ENCODE results near the gene NRM.

Gene NRM

DNA sequence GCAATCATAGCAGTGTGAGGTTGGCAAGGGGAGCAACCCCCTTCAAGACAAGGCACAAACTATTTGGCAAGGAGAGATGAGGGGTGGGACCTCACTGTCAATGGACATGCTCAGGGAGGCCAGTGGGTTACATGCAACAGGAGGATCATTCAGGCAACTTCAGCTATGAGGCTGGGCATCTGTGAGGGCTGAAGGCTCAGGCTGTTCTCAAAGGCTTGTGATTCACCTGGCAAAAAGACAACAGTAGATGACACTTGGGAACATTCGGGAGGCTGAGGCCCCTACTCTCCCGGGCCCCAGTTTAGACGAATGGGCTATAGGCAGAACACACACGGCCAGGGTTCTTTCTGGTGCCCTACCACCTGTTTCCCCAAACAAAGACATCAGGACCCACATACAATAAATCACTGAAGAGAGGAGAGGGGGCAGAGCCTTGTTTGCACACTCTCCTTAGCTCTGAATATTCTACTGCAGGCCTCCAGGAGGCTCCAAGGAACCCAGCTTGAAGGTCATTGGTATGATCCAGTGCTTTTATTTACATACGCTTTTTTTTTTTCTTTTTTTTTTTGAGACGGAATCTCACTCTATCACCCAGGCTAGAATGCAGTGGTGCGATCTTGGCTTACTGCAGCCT, 37.3 kb upstream of the NRM start:
- Histone ChIP-seq H3K9me2 (ENCODE audit: low read depth, low read length) (no peaks in the 10 kb centered on the region), H3K79me2 (ENCODE audit: insufficient read depth, low read length) (peaks cover 1% of the 10 kb centered on the region; the same call in 1 of the 2 replicates), H4K20me1 (ENCODE audit: insufficient read depth, low read length) (no peaks in the 10 kb centered on the region), H3K4me2 (ENCODE audit: low read length) (no peak overlapping the region), H3K9me3 (ENCODE audit: low read length) (no peaks in the 10 kb centered on the region), H3K27me3 (ENCODE audit: insufficient read depth, low read length) (no peaks in the 10 kb centered on the region), H3K27ac (ENCODE audit: low read depth, low read length, poor library complexity, severe bottlenecking) (peak overlapping the region; percentile 13), H3K36me3 (ENCODE audit: insufficient read depth, low read length) (peaks cover 51% of the 10 kb centered on the region), H3K4me3 (ENCODE audit: low read depth, low read length, poor library complexity, severe bottlenecking) (no peak overlapping the region), H3F3A (ENCODE audit: insufficient read depth, low read length) (peaks cover 32% of the 10 kb centered on the region), H3K4me1 (ENCODE audit: insufficient read depth, low read length, severe bottlenecking) (peaks cover 28% of the 10 kb centered on the region), H2AFZ (ENCODE audit: low read length) (no peak overlapping the region), H3K9ac (ENCODE audit: low read length) (no peak overlapping the region)
- TF ChIP-seq EZH2 (IDR thresholded peaks at IDR 0.05; ENCODE audit: borderline replicate concordance, low read length), result no peak
- TF ChIP-seq, protein P1, sequence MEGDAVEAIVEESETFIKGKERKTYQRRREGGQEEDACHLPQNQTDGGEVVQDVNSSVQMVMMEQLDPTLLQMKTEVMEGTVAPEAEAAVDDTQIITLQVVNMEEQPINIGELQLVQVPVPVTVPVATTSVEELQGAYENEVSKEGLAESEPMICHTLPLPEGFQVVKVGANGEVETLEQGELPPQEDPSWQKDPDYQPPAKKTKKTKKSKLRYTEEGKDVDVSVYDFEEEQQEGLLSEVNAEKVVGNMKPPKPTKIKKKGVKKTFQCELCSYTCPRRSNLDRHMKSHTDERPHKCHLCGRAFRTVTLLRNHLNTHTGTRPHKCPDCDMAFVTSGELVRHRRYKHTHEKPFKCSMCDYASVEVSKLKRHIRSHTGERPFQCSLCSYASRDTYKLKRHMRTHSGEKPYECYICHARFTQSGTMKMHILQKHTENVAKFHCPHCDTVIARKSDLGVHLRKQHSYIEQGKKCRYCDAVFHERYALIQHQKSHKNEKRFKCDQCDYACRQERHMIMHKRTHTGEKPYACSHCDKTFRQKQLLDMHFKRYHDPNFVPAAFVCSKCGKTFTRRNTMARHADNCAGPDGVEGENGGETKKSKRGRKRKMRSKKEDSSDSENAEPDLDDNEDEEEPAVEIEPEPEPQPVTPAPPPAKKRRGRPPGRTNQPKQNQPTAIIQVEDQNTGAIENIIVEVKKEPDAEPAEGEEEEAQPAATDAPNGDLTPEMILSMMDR (IDR thresholded peaks at IDR 0.05; ENCODE audit: low read length), result no peak

GRCh38 chr6:30726506-30727413, 36.0 kb upstream of the NRM start:
- Histone ChIP-seq H3K79me2 (ENCODE audit: insufficient read depth, low read length) (peaks cover 7% of the 10 kb centered on the region), H3K4me1 (ENCODE audit: insufficient read depth, low read length, severe bottlenecking) (peaks cover 36% of the 10 kb centered on the region), H3K36me3 (ENCODE audit: insufficient read depth, low read length) (peaks cover 60% of the 10 kb centered on the region), H3K9me3 (ENCODE audit: low read length) (no peaks in the 10 kb centered on the region), H3K9ac (ENCODE audit: low read length) (no peak overlapping the region), H3F3A (ENCODE audit: insufficient read depth, low read length) (peaks cover 37% of the 10 kb centered on the region), H3K27ac (ENCODE audit: low read depth, low read length, poor library complexity, severe bottlenecking) (no peak overlapping the region), H3K9me2 (ENCODE audit: low read depth, low read length) (no peaks in the 10 kb centered on the region), H3K27me3 (ENCODE audit: insufficient read depth, low read length) (no peaks in the 10 kb centered on the region), H2AFZ (ENCODE audit: low read length) (no peak overlapping the region), H3K4me2 (ENCODE audit: low read length) (no peak overlapping the region), H4K20me1 (ENCODE audit: insufficient read depth, low read length) (no peaks in the 10 kb centered on the region), H3K4me3 (ENCODE audit: low read depth, low read length, poor library complexity, severe bottlenecking) (no peak overlapping the region)
- TF ChIP-seq EZH2 (IDR thresholded peaks at IDR 0.05; ENCODE audit: borderline replicate concordance, low read length), result no peak
- TF ChIP-seq, protein P1 (IDR thresholded peaks at IDR 0.05; ENCODE audit: low read length), result no peak

- H3K27ac ChIP-seq (ENCODE audit: low read depth, low read length, poor library complexity, severe bottlenecking), result peak overlapping the region; percentile 24
- no peaks in the 10 kb centered on the region for H4K20me1 ChIP-seq (ENCODE audit: insufficient read depth, low read length)
Observed at GRCh38 chr6:30725713-30726505, 35.1 kb upstream of the NRM start.

More at GRCh38 chr6:30725713-30726505, 35.1 kb upstream of the NRM start:
- Histone ChIP-seq H3K36me3 (ENCODE audit: insufficient read depth, low read length) (peaks cover 64% of the 10 kb centered on the region), H3K9me3 (ENCODE audit: low read length) (no peaks in the 10 kb centered on the region), H3K9me2 (ENCODE audit: low read depth, low read length) (no peaks in the 10 kb centered on the region), H3F3A (ENCODE audit: insufficient read depth, low read length) (peaks cover 39% of the 10 kb centered on the region), H3K4me2 (ENCODE audit: low read length) (no peak overlapping the region), H3K4me1 (ENCODE audit: insufficient read depth, low read length, severe bottlenecking) (peaks cover 28% of the 10 kb centered on the region), H3K9ac (ENCODE audit: low read length) (no peak overlapping the region), H2AFZ (ENCODE audit: low read length) (no peak overlapping the region), H3K4me3 (ENCODE audit: low read depth, low read length, poor library complexity, severe bottlenecking) (no peak overlapping the region), H3K79me2 (ENCODE audit: insufficient read depth, low read length) (peaks cover 13% of the 10 kb centered on the region), H3K27me3 (ENCODE audit: insufficient read depth, low read length) (no peaks in the 10 kb centered on the region)
- no peak for TF ChIP-seq EZH2 (IDR thresholded peaks at IDR 0.05; ENCODE audit: borderline replicate concordance, low read length)
- TF ChIP-seq, protein P1 (IDR thresholded peaks at IDR 0.05; ENCODE audit: low read length), result no peak
